ENCODE measurements around the gene SEC14L5.

- TF ChIP-seq CTCF (conservative IDR thresholded peaks at IDR 0.05; ENCODE audit: low read length) (no peak), EZH2phosphoT487 (IDR thresholded peaks at IDR 0.05; ENCODE audit: borderline replicate concordance) (no peak)
Measured at GRCh38 chr16:4909825-4910224, 48.3 kb upstream of the SEC14L5 start.

Data from Loucy (cell line).